NOMO-1 (cell line): ENCODE measurements around the gene DMRTB1.

Experiments
- DNase-seq, 2 experiments: peaks; one replicate each; lab custom pipeline; 2025; ENCODE audit not compliant: unreplicated experiment in 2 of 2; lab: John Stamatoyannopoulos, UW

Gene DMRTB1

GRCh38 chr1:53462769-53463501 lies 3.7 kb downstream of the DMRTB1 start:
- no peak for DNase-seq

GRCh38 chr1:53463961-53464899 lies 5.0 kb downstream of the DMRTB1 start:
- no peak for DNase-seq

DNA sequence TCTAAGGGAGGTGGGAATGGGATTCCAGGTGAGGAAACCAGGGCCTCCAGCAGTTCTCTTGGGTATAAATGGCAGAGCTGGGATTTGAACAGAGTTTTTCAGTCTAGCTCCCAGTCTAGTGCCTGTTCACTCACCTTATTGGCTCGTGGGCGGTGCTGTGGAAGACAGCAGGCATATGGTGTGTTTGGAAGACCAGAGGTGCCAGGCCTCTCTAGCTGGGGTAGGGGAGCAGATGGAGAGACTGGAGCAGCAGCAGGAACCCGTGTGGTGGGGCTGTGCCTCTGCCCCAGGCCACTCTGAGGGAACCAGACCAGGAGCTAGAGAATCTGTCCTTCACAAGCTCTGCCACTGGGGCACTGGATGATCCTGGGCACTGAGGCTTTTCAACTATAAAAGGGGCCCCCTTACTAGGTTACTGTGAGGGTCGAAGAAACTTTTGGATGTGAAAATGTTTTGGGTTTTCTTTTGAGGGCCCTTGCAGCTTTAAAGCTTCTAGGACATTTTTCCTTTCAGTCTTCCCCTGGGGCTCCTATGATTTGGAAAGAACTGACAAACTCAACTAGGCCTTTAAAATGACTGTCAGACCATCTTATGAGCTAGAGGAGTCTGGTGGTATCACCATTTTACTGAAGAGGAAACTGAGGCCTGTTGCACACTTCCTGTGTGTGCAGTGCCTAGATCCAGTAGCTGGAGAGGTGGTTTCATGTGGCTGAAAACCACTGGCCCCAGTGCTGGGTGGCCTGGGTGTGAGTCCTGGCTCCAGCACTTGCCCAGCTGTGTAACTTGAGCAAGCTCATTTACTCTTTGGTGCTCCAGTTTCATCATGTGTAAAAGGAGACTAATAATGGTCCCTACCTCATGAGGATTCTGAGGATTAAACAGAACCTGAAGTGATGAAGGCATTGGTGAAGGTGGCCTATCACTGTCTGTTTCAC lies 6.1 kb downstream of the DMRTB1 start:
- no peak for DNase-seq

- peak in 1 of 2 experiments; percentile 14 for DNase-seq
Measured at GRCh38 chr1:53467391-53467790, 8.2 kb downstream of the DMRTB1 start.

- DNase-seq, result no peak
Measured at GRCh38 chr1:53468374-53468773, 9.2 kb downstream of the DMRTB1 start.

- DNase-seq, result no peak
Measured at GRCh38 chr1:53469373-53469772, 10.2 kb downstream of the DMRTB1 start.

DNA sequence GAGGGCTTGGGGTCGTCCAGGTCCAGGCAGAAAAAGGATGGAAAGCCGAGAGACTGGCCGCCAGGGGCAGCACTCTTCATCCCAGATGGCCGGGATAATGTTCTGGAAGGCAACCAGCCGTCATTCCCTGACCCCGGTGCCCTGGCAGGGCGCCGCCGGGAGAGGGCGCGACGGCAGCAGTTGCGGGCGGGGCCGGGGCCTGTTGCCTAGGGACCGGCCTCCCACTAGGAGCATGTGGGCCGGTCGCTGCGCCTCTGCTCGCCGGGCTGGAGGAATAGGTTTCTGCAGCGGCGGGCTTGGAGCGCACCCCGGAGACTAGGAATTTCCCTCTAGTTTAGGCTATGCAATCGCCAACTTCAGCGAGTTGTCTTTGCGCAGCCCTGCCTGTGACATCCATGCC lies 11.0 kb downstream of the DMRTB1 start:
- DNase-seq, result no peak

DNA sequence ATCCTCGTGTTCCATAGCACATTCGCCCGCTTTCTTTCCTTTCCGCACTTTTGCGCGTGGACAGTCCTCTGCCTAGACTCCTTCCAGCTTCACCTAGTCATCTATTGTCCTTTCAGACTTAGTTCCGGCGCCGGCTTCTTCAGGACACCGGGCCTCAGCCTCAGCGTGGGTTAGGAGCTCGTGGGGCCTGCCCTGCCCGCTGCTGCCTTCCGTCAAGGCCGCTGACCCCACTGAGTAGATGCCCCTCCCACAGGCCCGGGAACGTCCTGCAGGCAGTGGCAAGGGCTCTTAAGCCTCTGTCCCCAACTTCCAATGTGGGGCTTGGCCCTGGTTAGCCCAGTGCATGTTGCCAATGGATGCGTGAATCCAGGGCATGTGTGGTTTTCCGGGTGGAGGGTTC lies 11.4 kb downstream of the DMRTB1 start:
- no peak for DNase-seq

DNA sequence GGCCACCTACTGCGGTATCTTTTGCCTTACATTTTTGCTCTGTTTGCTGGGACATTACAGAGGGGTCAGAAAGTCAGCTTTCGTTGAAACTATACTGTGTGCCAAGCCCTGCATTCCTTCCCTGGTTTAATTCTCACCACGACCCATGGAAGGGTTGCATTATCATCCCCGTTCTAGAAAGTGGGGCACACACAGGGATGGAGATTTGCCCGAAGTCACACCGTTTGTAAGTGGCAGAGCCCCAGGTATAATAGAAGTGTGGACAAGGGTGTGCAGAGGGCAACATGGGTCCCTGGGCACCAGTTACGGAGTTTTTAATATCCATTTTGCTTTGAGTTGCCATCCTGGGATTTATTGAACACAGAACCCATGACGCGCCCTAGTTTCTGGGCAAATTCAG lies 11.8 kb downstream of the DMRTB1 start:
- no peak for DNase-seq

GRCh38 chr1:53473463-53473862 lies 14.3 kb downstream of the DMRTB1 start:
- DNase-seq, result no peak

GRCh38 chr1:53475664-53476063 lies 16.5 kb downstream of the DMRTB1 start:
- DNase-seq, result no peak

DNA sequence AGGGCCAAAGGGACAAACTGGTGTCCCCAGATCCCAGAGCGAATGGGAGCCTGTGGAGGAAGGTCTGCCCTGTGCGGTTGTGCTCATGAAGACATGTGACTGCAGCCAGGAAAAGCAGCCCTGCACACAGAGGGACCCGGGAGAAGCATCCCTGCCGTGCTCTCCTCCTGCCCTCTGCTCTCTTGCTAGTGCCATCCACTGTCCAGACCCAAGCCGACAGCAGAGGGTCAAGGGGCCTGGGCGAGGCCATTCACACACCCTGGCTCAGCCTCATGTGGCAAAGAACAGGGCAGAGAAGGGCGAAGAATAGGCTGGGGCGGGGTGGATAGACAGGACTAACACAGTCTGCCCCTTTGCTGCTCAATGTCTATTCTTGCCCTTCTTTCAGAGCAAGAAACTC lies 17.4 kb downstream of the DMRTB1 start:
- no peak for DNase-seq

GRCh38 chr1:53477651-53478501 lies 18.7 kb downstream of the DMRTB1 start:
- no peak for DNase-seq

- DNase-seq, result no peak
Measured at GRCh38 chr1:53478502-53478818, 19.3 kb downstream of the DMRTB1 start.

DNA sequence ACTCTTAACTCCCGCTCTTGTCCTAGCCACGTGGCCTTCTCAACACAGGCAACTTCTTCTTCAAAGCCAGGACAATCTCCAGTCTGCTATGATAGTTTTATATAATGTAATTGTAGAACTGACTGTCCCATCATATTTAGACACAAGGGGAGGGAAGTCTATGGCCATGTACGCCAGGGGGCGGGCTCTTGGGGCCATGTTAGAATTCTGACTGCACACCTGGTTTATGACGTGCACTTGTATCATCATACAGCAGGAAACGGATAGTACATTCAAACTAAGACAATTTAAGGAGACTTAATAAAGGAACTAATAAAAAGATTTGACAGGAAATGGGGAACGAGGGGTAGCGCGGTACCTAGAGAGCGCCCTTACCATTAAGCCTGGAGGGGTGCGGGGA lies 21.5 kb downstream of the DMRTB1 start:
- DNase-seq, result no peak

DNA sequence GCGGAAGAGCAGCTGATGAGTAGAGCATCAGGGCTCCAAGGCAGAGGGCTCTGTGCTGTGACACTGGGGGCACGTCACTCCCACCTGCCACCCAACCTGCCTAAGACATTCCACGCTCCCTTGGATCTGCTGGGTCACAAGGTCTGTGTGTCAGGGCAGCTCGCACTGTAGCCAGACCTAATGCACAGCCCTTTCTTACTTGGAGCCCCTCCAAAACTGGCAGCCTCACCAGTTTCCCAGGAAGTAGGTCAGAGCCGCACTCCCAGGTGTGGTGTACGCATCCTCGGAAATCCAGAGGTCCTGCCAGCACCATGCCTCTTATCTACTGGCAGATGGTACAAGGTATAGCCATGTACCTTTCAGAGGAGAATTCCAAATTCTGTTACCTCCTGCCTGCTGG lies 22.3 kb downstream of the DMRTB1 start:
- DNase-seq, result no peak

GRCh38 chr1:53482441-53483153 lies 23.4 kb downstream of the DMRTB1 start:
- DNase-seq, result no peak

DNA sequence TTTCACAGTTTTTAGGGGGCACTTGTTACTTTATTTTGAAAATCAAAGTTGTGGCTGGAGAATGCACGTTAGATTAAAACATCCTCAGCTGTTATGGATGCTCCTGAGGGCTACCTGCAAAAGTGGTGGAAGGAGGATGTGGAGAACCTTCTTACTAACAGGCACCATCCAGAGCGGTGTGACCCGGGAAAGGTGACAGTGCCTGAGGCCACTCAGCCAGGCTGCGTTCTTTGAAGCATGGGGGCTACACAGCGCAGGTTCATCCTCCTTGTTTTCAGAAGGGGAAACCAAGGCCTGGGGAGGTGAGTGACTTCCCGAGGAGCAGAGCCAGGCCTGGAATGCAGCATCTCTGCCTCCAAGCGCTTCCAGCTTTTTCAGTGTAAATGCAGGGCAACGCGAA lies 24.0 kb downstream of the DMRTB1 start:
- DNase-seq, result no peak

GRCh38 chr1:53483656-53484055 lies 24.5 kb downstream of the DMRTB1 start:
- no peak for DNase-seq
